ENCODE data around the gene LECT2. TPM values are rescaled to one million over a fixed set of nuclear protein-coding genes. Genes with fewer than 3 reads are reported as not detected.

LECT2 gene
- total and polyA plus RNA-seq, 12 donors = not detected

GRCh38 chr5:135915466-135916001 lies 39.2 kb downstream of the LECT2 start:
- TF ChIP-seq POLR2A (IDR thresholded peaks at IDR 0.05) (no peak), CTCF (IDR thresholded peaks at IDR 0.05) (no peak)
- H3K36me3 ChIP-seq (replicated peaks in 1 of 2) = no peaks in the 10 kb centered on the region
- H3K4me1 ChIP-seq (replicated peaks in 1 of 2) = no peaks in the 10 kb centered on the region
- no peak overlapping the region for H3K4me3 ChIP-seq
- H3K9me3 ChIP-seq (replicated peaks in 1 of 3) = no peaks in the 10 kb centered on the region
- WGBS, 4 donors = 76 to 78% (median 77%) methylated on average over 5 of the region's 5 CpGs
- H3K27me3 ChIP-seq = peaks cover 9% of the 10 kb centered on the region
- no peak overlapping the region for H3K27ac ChIP-seq
- intact Hi-C loops (cut with DNase I) = no loop called here
- no peak for DNase-seq

DNA sequence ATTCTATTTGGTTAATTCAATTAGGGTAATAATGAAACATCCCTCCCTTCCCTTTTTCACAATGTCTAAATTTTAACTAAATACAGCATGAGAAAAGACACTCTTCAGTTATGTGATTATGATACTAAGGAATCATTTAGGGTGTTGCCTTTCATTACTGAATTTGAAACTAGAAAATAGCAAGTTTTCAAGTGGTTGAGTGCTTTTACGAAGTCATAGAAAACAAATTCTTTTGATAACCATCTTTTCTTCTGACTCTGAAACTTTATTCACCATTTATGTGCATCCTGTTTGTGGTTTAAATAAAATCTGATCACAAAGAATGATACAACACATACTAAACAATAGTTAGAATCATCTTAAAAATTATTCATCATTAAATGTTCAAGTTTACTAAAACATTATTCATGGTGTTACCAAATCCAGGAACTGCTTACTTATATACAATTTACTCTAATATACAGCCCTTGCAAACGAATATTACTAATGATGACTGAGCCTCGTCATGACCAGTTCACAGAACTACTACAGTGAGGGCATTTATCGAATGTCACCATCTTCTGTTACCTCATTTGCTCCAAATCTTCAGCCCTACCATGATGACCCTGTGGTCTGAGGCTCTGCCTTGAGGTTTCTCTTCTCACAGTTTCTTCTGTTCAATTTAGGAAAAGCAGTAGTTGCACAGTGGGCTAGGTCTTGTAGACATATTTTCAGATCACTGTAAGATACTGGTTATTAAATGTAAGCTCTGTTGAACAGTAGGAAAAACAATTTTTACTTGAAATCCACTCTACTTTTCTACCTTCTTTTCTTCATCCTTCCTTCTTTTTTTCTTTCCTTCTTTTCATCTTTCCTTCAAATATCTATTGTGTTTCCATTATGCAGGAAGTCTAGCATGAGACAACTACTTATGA lies 40.8 kb downstream of the LECT2 start:
- WGBS, 4 donors = 67 to 79% (median 74%) methylated on average over 4 of the region's 4 CpGs
- no peak overlapping the region for H3K27ac ChIP-seq
- no peak for TF ChIP-seq CTCF (IDR thresholded peaks at IDR 0.05)
- TF ChIP-seq POLR2A (IDR thresholded peaks at IDR 0.05) = no peak
- H3K4me3 ChIP-seq = no peak overlapping the region
- no peak for DNase-seq
- intact Hi-C loops (cut with DNase I) = no loop called here
- no peaks in the 10 kb centered on the region for H3K9me3 ChIP-seq (replicated peaks in 1 of 3)
- no peaks in the 10 kb centered on the region for H3K36me3 ChIP-seq (replicated peaks in 1 of 2)
- peaks cover 9% of the 10 kb centered on the region for H3K27me3 ChIP-seq
- no peaks in the 10 kb centered on the region for H3K4me1 ChIP-seq (replicated peaks in 1 of 2)

- peaks cover 5% of the 10 kb centered on the region for H3K27me3 ChIP-seq
- H3K9me3 ChIP-seq (replicated peaks in 1 of 3) = no peaks in the 10 kb centered on the region
- TF ChIP-seq CTCF (IDR thresholded peaks at IDR 0.05) (no peak), POLR2A (IDR thresholded peaks at IDR 0.05) (no peak)
- no peaks in the 10 kb centered on the region for H3K4me1 ChIP-seq (replicated peaks in 1 of 2)
- no peak for DNase-seq
- intact Hi-C loops (cut with DNase I) = no loop called here
- no peak overlapping the region for H3K4me3 ChIP-seq
- H3K36me3 ChIP-seq (replicated peaks in 1 of 2) = no peaks in the 10 kb centered on the region
- WGBS, 4 donors = 33 to 70% (median 60%) methylated on average over 1 of the region's 1 CpG
- H3K27ac ChIP-seq = no peak overlapping the region
Observed at GRCh38 chr5:135905144-135905543, 49.6 kb downstream of the LECT2 start.

DNA sequence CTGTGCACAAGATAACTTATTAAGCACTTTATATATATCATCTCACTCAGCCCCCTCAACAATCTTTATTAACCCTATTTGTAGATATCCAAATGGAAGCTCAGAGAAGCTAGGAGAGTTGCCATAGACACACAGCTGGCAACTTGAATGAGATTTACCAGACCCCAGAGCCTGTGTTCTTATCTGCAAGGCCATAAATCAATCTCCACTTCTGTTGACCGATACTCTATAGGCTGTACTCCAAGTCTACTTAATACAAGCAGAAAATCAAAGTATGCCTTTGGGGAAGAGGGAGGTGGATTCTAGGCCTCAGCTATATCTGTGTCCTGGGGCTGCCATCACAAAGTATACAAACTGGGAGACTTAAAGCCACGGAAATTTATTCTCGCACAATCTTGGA lies 53.1 kb downstream of the LECT2 start:
- Histone ChIP-seq H3K9me3 (replicated peaks in 1 of 3) (no peaks in the 10 kb centered on the region), H3K27ac (no peak overlapping the region), H3K4me3 (no peak overlapping the region), H3K27me3 (peaks cover 5% of the 10 kb centered on the region), H3K4me1 (replicated peaks in 1 of 2) (no peaks in the 10 kb centered on the region), H3K36me3 (replicated peaks in 1 of 2) (no peaks in the 10 kb centered on the region)
- intact Hi-C loops (cut with DNase I) = no loop called here
- 44 to 55% (median 49%) methylated on average over 3 of the region's 3 CpGs for WGBS, 4 donors
- TF ChIP-seq POLR2A (IDR thresholded peaks at IDR 0.05) (no peak), CTCF (IDR thresholded peaks at IDR 0.05) (no peak)
- no peak for DNase-seq
